K562 (cell line): Measurements from ENCODE around the gene ORMDL2.

Source experiments
- ARNT ChIP-seq, 2 experiments: fragments of 450-650 bp; IDR thresholded peaks; 2 replicates each; pipeline ENCODE4 v1.6.1; 2016; ENCODE audit warnings: mild to moderate bottlenecking in 1 of 2
- CTCF ChIP-seq, 3 experiments: IDR thresholded peaks in 2 of 3; conservative IDR thresholded peaks in 1 of 3; 2 replicates each; pipeline ENCODE4 v1.5.1; 2011 to 2012; ENCODE audit warnings: low read length in 3 of 3, mild to moderate bottlenecking in 3 of 3, control low read depth in 2 of 3, improper control_type of control experiment in 1 of 3, inconsistent platforms in 1 of 3, low read depth in 1 of 3, mixed read lengths in 1 of 3, moderate library complexity in 1 of 3; ENCODE audit not compliant: insufficient read depth in 2 of 3
- EZH2 ChIP-seq: IDR thresholded peaks from 2 replicates; pipeline ENCODE4 v1.6.1; 2012; ENCODE audit warnings: low read depth, mild to moderate bottlenecking, inconsistent platforms, low read length, borderline replicate concordance
- FOSL1 ChIP-seq: fragments of 200-800 bp; sonication (Bioruptor generic); conservative IDR thresholded peaks from 2 replicates; pipeline ENCODE4 v1.6.1; 2016; ENCODE audit warnings: missing genetic modification characterization, missing compliant biosample characterization
- GMEB1 ChIP-seq: fragments of 250-450 bp; sonication (Bioruptor Pico); IDR thresholded peaks from 2 replicates; pipeline ENCODE4 v1.4.0; 2020; ENCODE audit warnings: mild to moderate bottlenecking
- NFIC ChIP-seq: fragments of 450-650 bp; IDR thresholded peaks from 2 replicates; pipeline ENCODE4 v1.6.1; 2017; ENCODE audit warnings: mild to moderate bottlenecking, inconsistent platforms
- PBX2 ChIP-seq, 2 experiments: IDR thresholded peaks in 1 of 2; conservative IDR thresholded peaks in 1 of 2; 2 replicates each; pipeline ENCODE4 v1.6.1; 2016; ENCODE audit warnings: low read depth in 2 of 2, mild to moderate bottlenecking in 1 of 2, missing compliant biosample characterization in 1 of 2, missing genetic modification characterization in 1 of 2, moderate library complexity in 1 of 2
- PHF21A ChIP-seq: fragments of 450-650 bp; IDR thresholded peaks from 2 replicates; pipeline ENCODE4 v1.6.1; 2017; ENCODE audit warnings: low read depth, borderline replicate concordance
- SIRT6 ChIP-seq: IDR thresholded peaks from one replicate; pipeline ENCODE4 v1.6.1; 2012; ENCODE audit warnings: low read depth, mild to moderate bottlenecking, control low read depth, inconsistent platforms, low read length, moderate library complexity
- STAT6 ChIP-seq: sonication (generic); formaldehyde crosslinking; IDR thresholded peaks from 2 replicates; pipeline ENCODE4 v1.8.1; 2023; ENCODE audit warnings: mild to moderate bottlenecking, missing genetic modification reagents
- ZBTB8A ChIP-seq: fragments of 450-650 bp; IDR thresholded peaks from 2 replicates; pipeline ENCODE4 v1.6.1; 2018; ENCODE audit warnings: mild to moderate bottlenecking, moderate library complexity; ENCODE audit not compliant: partially characterized antibody
- ZNF263 ChIP-seq: sonication (generic); formaldehyde crosslinking; IDR thresholded peaks from 2 replicates; pipeline ENCODE4 v1.8.0; 2022; ENCODE audit warnings: mild to moderate bottlenecking, missing genetic modification reagents, borderline replicate concordance

GRCh38 chr12:55818886-55819285 lies 1.0 kb downstream of the ORMDL2 start:
- no peak for TF ChIP-seq SIRT6
- TF ChIP-seq PBX2 (CRISPR knock-in tag; IDR thresholded peaks at IDR 0.05; ENCODE audit: low read depth): no peak
- TF ChIP-seq PBX2 (tag; conservative IDR thresholded peaks at IDR 0.05; ENCODE audit: low read depth): no peak
- no peak for TF ChIP-seq CTCF (IDR thresholded peaks at IDR 0.05 in 2 of 3, conservative IDR thresholded peaks at IDR 0.05 in 1 of 3; ENCODE audit: insufficient read depth in 2 of 3, low read depth in 1 of 3, low read length in 3 of 3)
- no peak for TF ChIP-seq ZNF263
- TF ChIP-seq STAT6 (CRISPR knock-in tag): no peak
- no peak for TF ChIP-seq EZH2
- no peak for TF ChIP-seq PHF21A
- no peak for TF ChIP-seq GMEB1
- TF ChIP-seq ARNT (IDR thresholded peaks at IDR 0.05): no peak
- no peak for TF ChIP-seq ZBTB8A
- TF ChIP-seq FOSL1: no peak
- no peak for TF ChIP-seq NFIC
